ENCODE data around the gene PELI1. TPM values are rescaled to one million over a fixed set of nuclear protein-coding genes. Genes with fewer than 3 reads are reported as not detected.
A peak's percentile ranks its signal among the peaks of the same experiment; 100 is the strongest.

PELI1 gene
- total and polyA plus RNA-seq, 2 of the 8 experiments (the other 6 are each of a cell fraction or from before 2014, with no cell fraction given): 21.8 to 57.1 TPM

- POLR2A ChIA-PET (ENCODE audit: partially characterized antibody): no interaction called here
Observed at GRCh38 chr2:64192664-64193105, 48.5 kb upstream of the PELI1 start.

More at GRCh38 chr2:64192664-64193105, 48.5 kb upstream of the PELI1 start:
- H2BK120ac ChIP-seq (replicated peaks; ENCODE audit: low read depth, low read length): no peak overlapping the region
- TF ChIP-seq RNF2 (IDR thresholded peaks at IDR 0.05; ENCODE audit: borderline replicate concordance, low read depth, low read length, missing control alignments, poor library complexity, severe bottlenecking) (no peak), SRF (IDR thresholded peaks at IDR 0.05; ENCODE audit: low read depth, low read length) (no peak), CHD2 (IDR thresholded peaks at IDR 0.05; ENCODE audit: low read length) (no peak), CEBPB (IDR thresholded peaks at IDR 0.05; ENCODE audit: low read depth, low read length) (peak; percentile 94), HDAC6 (IDR thresholded peaks at IDR 0.05; ENCODE audit: low read depth, low read length) (no peak), TAF1 (IDR thresholded peaks at IDR 0.05; ENCODE audit: low read depth, low read length) (no peak), USF2 (IDR thresholded peaks at IDR 0.05; ENCODE audit: low read length) (no peak), SUZ12 (IDR thresholded peaks at IDR 0.05; ENCODE audit: low read length) (no peak), EZH2 (IDR thresholded peaks at IDR 0.05; ENCODE audit: low read depth, low read length, severe bottlenecking) (no peak)
- H3K36me3 ChIP-seq (ENCODE audit: control insufficient read depth in 2 of 4, insufficient read depth in 4 of 4, low read length in 3 of 4): no peaks in the 10 kb centered on the region
- H3K79me1 ChIP-seq (ENCODE audit: low read depth, low read length): no peaks in the 10 kb centered on the region
- no peak overlapping the region for H3K4me2 ChIP-seq (ENCODE audit: insufficient read depth in 1 of 2, low read depth in 2 of 2, low read length in 2 of 2)
- H3K27ac ChIP-seq (ENCODE audit: low read depth, low read length): no peak overlapping the region
- no peak overlapping the region for H3K56ac ChIP-seq (replicated peaks; ENCODE audit: insufficient read length, low read depth, low read length)
- H2AFZ ChIP-seq (ENCODE audit: low read length): no peak overlapping the region
- no peaks in the 10 kb centered on the region for H3K23me2 ChIP-seq (ENCODE audit: low read depth, low read length)
- H3K9me3 ChIP-seq (ENCODE audit: insufficient read depth in 2 of 2, low read depth in 1 of 2, low read length in 1 of 2): no peaks in the 10 kb centered on the region
- 88% methylated on average over 6 of the region's 6 CpGs; no CpG with 5 or more reads in 1 of the 2 experiments for WGBS, 2 experiments (ENCODE audit: extremely low coverage in 1 of 2, insufficient coverage in 1 of 2, insufficient read length in 1 of 2, insufficient replicate concordance in 2 of 2, low coverage in 1 of 2, low lambda C conversion rate in 2 of 2, missing lambda C conversion rate in 1 of 2)
- no peak overlapping the region for H3K18ac ChIP-seq (ENCODE audit: extremely low read depth, low read length)
- H3K23ac ChIP-seq (ENCODE audit: insufficient read length): no peak overlapping the region
- no peak overlapping the region for H3K14ac ChIP-seq (ENCODE audit: insufficient read length)
- H4K20me1 ChIP-seq (replicated peaks in 1 of 2; ENCODE audit: control insufficient read depth in 1 of 2, insufficient read depth in 2 of 2, low read length in 2 of 2): no peaks in the 10 kb centered on the region
- peaks cover 0 to 7% (median 3%) of the 10 kb centered on the region in 4 experiments; a peak in 5 of 7 replicates for H3K4me1 ChIP-seq (replicated peaks in 1 of 4; ENCODE audit: control insufficient read depth in 3 of 4, insufficient read depth in 4 of 4, low read length in 3 of 4)
- no peaks in the 10 kb centered on the region for H3K79me2 ChIP-seq (ENCODE audit: control insufficient read depth in 1 of 2, insufficient read depth in 2 of 2, low read length in 2 of 2)
- no peak overlapping the region for H2BK5ac ChIP-seq (ENCODE audit: low read depth, low read length)
- FAIRE-seq (no peak), DNase-seq (ENCODE audit: low read depth in 1 of 2, low spot score in 2 of 2) (no peak)
- no peak overlapping the region for H3K9ac ChIP-seq (replicated peaks in 1 of 4; ENCODE audit: extremely low read depth in 1 of 4, low read depth in 3 of 4, low read length in 3 of 4)
- no peak overlapping the region for H2BK15ac ChIP-seq (ENCODE audit: low read length)
- CTCF ChIA-PET (ENCODE audit: partially characterized antibody): interaction anchor here (0.9 kb wide), 2 partner anchors 13 to 138 kb away, joined by 3 to 4 read pairs; no protein-coding TSS in a partner anchor
- H2AK5ac ChIP-seq (ENCODE audit: low read depth, low read length): no peak overlapping the region
- H3K4me3 ChIP-seq (ENCODE audit: extremely low read depth in 1 of 4, insufficient read depth in 2 of 4, low read depth in 3 of 4, low read length in 4 of 4): no peak overlapping the region
- no peaks in the 10 kb centered on the region for H3K27me3 ChIP-seq (replicated peaks in 1 of 4; ENCODE audit: control insufficient read depth in 3 of 4, extremely low read depth in 1 of 4, insufficient read depth in 3 of 4, low read length in 3 of 4)
- H4K5ac ChIP-seq (ENCODE audit: insufficient read length, low read depth, low read length): no peak overlapping the region
- no peak overlapping the region for H3K4ac ChIP-seq (replicated peaks; ENCODE audit: insufficient read length, low read depth, low read length)
- H2BK12ac ChIP-seq (ENCODE audit: low read depth, low read length): no peak overlapping the region
- H4K91ac ChIP-seq (replicated peaks; ENCODE audit: insufficient read length, low read length): no peak overlapping the region
- H4K8ac ChIP-seq (ENCODE audit: extremely low read depth, insufficient read depth, low read length): no peak overlapping the region
- H2BK20ac ChIP-seq (ENCODE audit: low read length): no peak overlapping the region
